Measurements from ENCODE around the gene PWWP2B.

Gene PWWP2B

DNA sequence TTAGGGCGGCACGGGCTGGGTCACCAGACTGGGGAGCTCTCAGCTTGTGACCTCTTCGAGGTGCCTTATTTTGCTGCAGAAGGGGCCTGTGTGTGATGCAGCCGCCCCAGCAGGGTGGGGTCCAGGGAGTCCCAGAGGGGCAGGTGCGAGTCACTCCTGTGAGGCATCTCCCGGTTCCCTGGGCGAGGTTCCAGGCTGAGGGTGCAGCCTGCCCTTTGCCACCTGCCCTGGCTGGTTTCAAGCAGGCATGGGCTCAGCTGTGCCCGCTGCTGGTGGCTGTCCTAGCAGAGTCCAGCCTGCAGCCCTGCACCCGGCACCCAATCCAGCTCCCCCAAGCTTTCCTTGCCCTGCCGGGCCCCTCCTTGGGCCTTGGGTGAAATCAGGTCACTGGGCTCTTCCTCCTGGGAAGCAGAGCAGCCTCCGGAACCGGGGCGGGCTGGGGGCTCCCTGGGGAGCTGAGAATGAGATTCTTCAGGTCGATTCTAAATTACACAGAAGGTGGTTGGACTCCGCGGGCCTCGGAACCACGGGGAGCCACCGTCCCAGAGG lies 64.8 kb downstream of the PWWP2B start:
- Histone ChIP-seq H3K36me3 (ENCODE audit: low read length) (no peaks in the 10 kb centered on the region), H3K9me3 (ENCODE audit: insufficient read depth, low read length) (no peaks in the 10 kb centered on the region), H3K4me3 (ENCODE audit: insufficient read depth, low read length, poor library complexity, severe bottlenecking) (no peak overlapping the region), H3K9ac (ENCODE audit: low read length) (no peak overlapping the region), H3K4me2 (ENCODE audit: low read depth, low read length, poor library complexity, severe bottlenecking) (no peak overlapping the region), H3K27me3 (ENCODE audit: low read length) (no peaks in the 10 kb centered on the region), H4K20me1 (ENCODE audit: low read depth, low read length) (no peaks in the 10 kb centered on the region), H3K27ac (ENCODE audit: low read depth, low read length) (no peak overlapping the region), H2AFZ (ENCODE audit: low read depth, low read length, severe bottlenecking) (no peak overlapping the region), H3F3A (ENCODE audit: insufficient read depth) (no peaks in the 10 kb centered on the region), H3K9me2 (replicated peaks; ENCODE audit: insufficient read depth, low read length) (no peaks in the 10 kb centered on the region), H3K79me2 (ENCODE audit: insufficient read depth, low read length) (no peaks in the 10 kb centered on the region)
- TF ChIP-seq, protein P1, sequence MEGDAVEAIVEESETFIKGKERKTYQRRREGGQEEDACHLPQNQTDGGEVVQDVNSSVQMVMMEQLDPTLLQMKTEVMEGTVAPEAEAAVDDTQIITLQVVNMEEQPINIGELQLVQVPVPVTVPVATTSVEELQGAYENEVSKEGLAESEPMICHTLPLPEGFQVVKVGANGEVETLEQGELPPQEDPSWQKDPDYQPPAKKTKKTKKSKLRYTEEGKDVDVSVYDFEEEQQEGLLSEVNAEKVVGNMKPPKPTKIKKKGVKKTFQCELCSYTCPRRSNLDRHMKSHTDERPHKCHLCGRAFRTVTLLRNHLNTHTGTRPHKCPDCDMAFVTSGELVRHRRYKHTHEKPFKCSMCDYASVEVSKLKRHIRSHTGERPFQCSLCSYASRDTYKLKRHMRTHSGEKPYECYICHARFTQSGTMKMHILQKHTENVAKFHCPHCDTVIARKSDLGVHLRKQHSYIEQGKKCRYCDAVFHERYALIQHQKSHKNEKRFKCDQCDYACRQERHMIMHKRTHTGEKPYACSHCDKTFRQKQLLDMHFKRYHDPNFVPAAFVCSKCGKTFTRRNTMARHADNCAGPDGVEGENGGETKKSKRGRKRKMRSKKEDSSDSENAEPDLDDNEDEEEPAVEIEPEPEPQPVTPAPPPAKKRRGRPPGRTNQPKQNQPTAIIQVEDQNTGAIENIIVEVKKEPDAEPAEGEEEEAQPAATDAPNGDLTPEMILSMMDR (IDR thresholded peaks at IDR 0.05; ENCODE audit: insufficient read depth, low read length, poor library complexity, severe bottlenecking): no peak
- TF ChIP-seq EZH2phosphoT487 (conservative IDR thresholded peaks at IDR 0.05; ENCODE audit: low read length): no peak

DNA sequence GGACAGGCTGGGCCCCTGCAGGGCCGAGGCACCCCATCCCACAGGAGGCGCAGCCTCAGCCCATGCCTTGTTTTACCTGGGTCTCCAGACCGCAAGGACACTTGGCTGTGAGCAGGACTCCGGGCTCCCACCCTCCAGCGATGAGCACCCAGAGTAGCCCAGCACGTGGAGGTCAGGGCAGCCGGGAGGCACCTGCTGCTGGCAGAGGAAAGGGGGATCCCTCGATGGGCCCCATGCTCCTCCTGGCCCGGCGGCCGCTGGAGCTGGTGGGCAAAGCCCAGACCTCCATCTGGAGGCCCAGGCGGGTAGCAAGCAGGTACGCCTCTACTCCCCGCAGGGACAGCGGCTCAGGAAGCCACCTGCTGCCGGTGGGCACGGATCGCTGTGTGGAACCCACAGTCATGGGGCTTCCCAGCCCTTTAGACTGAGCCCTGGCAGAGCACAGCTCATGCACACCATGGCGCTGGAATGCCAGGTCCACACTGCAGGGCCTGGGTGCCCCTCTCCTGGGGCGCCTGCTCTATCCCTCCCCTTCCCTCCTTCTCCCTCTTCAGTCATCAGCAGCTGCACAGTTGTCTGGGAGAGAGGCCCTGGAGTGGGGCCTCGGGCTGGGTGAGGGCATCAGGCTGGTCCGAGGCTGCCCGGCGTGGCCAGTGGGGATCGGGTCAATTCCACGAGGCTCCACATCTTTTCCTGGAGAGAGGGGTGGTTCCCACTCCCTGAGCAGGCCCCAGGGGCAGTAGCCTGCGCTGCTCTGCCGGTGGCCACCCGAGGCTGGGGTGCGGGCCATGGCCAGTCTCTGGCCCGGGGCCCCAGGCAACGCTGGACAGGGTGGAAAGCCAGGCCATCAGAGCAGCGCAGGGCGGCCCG lies 65.7 kb downstream of the PWWP2B start:
- Histone ChIP-seq H3K4me3 (ENCODE audit: insufficient read depth, low read length, poor library complexity, severe bottlenecking) (no peak overlapping the region), H3F3A (ENCODE audit: insufficient read depth) (no peaks in the 10 kb centered on the region), H3K36me3 (ENCODE audit: low read length) (no peaks in the 10 kb centered on the region), H3K4me2 (ENCODE audit: low read depth, low read length, poor library complexity, severe bottlenecking) (no peak overlapping the region), H3K9me2 (replicated peaks; ENCODE audit: insufficient read depth, low read length) (no peaks in the 10 kb centered on the region), H3K27ac (ENCODE audit: low read depth, low read length) (no peak overlapping the region), H3K9me3 (ENCODE audit: insufficient read depth, low read length) (no peaks in the 10 kb centered on the region), H3K27me3 (ENCODE audit: low read length) (no peaks in the 10 kb centered on the region), H2AFZ (ENCODE audit: low read depth, low read length, severe bottlenecking) (no peak overlapping the region), H3K9ac (ENCODE audit: low read length) (no peak overlapping the region), H4K20me1 (ENCODE audit: low read depth, low read length) (no peaks in the 10 kb centered on the region), H3K79me2 (ENCODE audit: insufficient read depth, low read length) (no peaks in the 10 kb centered on the region)
- TF ChIP-seq, protein P1 (IDR thresholded peaks at IDR 0.05; ENCODE audit: insufficient read depth, low read length, poor library complexity, severe bottlenecking): no peak
- no peak for TF ChIP-seq EZH2phosphoT487 (conservative IDR thresholded peaks at IDR 0.05; ENCODE audit: low read length)

DNA sequence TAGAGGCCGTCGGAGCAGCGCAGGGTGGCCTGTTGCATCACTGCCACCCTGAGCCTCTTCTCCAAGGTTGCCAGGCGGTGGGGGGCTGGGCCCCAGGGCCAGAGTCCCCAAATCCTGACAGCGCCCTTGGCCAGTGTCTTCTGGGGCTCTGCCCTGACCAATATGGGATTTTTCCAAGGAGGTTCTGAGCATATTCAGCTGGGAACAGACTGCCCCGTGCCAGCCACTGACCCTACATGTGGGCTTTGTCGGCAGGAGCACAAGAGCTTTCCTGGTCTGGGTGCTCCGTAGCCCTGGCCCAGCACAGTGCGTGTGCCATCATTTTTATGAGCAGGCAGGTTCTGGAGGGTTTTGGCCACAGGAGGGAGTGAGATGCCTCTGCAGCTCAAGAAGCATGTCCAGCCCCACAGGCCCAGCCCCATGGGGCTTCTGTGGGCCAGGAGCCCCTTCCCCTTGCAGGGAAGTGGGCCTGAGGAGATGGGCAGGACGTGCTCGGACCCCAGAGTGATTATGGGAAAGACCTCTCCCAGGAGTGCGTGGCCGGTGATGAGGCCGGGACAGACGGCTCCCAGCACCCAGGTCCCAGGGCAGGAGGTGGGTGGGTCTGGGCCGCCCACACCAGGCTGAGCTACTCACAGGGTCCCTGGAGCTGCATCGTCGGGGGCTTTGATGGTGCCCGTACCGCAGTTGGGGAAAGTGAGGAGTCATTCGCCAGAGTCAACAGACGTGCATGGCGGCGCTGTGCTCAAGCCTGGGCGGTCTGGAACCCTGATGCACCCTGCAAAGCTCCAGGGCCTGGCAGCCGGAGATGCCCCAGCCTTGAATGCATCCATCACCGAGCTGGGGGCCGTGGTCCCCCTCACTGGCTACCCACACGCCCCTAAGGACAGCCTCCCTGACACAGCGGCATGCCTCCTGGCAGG lies 66.6 kb downstream of the PWWP2B start:
- no peaks in the 10 kb centered on the region for H3K36me3 ChIP-seq (ENCODE audit: low read length)
- H4K20me1 ChIP-seq (ENCODE audit: low read depth, low read length): no peaks in the 10 kb centered on the region
- no peaks in the 10 kb centered on the region for H3K9me2 ChIP-seq (replicated peaks; ENCODE audit: insufficient read depth, low read length)
- no peak overlapping the region for H3K4me3 ChIP-seq (ENCODE audit: insufficient read depth, low read length, poor library complexity, severe bottlenecking)
- no peaks in the 10 kb centered on the region for H3F3A ChIP-seq (ENCODE audit: insufficient read depth)
- H3K9me3 ChIP-seq (ENCODE audit: insufficient read depth, low read length): no peaks in the 10 kb centered on the region
- H3K27ac ChIP-seq (ENCODE audit: low read depth, low read length): no peak overlapping the region
- no peak overlapping the region for H3K9ac ChIP-seq (ENCODE audit: low read length)
- no peaks in the 10 kb centered on the region for H3K27me3 ChIP-seq (ENCODE audit: low read length)
- H3K4me2 ChIP-seq (ENCODE audit: low read depth, low read length, poor library complexity, severe bottlenecking): no peak overlapping the region
- TF ChIP-seq, protein P1 (IDR thresholded peaks at IDR 0.05; ENCODE audit: insufficient read depth, low read length, poor library complexity, severe bottlenecking): no peak
- TF ChIP-seq EZH2phosphoT487 (conservative IDR thresholded peaks at IDR 0.05; ENCODE audit: low read length): no peak
- no peak overlapping the region for H2AFZ ChIP-seq (ENCODE audit: low read depth, low read length, severe bottlenecking)
- no peaks in the 10 kb centered on the region for H3K79me2 ChIP-seq (ENCODE audit: insufficient read depth, low read length)

Data from SU-DHL-6 (cell line).